Measurements from ENCODE around the gene PCDH9.

DNA sequence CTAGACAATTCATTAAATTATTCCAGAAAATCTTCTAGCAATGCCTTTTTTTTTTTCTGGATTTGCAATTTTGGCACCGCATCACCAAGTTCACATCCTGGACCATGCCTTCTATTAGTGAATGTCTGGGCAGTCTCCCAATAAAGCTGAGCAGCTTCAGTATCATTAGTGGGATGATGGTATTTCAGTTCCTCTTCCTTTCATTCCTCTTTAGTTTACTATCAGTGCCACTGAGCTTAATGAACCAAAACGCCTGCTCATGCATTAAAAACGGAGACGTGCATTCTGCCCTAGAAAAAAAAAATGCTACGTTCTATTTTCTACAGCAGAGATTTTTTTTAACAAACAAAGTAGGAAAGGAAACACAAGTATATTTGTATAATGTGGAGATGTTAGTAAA is 343.0 kb downstream of the PCDH9 start:
- TF ChIP-seq CTCF (IDR thresholded peaks at IDR 0.05; ENCODE audit: insufficient read depth, low read length): no peak
- no peak for TF ChIP-seq POLR2AphosphoS5 (IDR thresholded peaks at IDR 0.05; ENCODE audit: low read depth)
